Karpas-422 (cell line): ENCODE measurements around the gene ATXN2. TPM values are rescaled to one million over a fixed set of nuclear protein-coding genes. Genes with fewer than 3 reads are reported as not detected.

Experiments
- DNase-seq: peaks from one replicate; pipeline ENCODE4 v3.0.0-alpha.2; 2015
- H2AFZ ChIP-seq: fragments of 200-600 bp; sonication (generic); 2 replicates; pipeline ENCODE4 v1.6.1; 2014; ENCODE audit warnings: antibody characterized with exemption, low read length, mixed read lengths
- H3K27ac ChIP-seq: fragments of 200-600 bp; sonication (generic); 2 replicates; pipeline ENCODE4 v1.5.1; 2014; ENCODE audit warnings: mild to moderate bottlenecking, low read length, moderate library complexity
- H3K27me3 ChIP-seq: fragments of 200-600 bp; sonication (generic); 2 replicates; pipeline ENCODE4 v1.6.1; 2014; ENCODE audit warnings: low read length, mixed read lengths
- H3K36me3 ChIP-seq: fragments of 200-600 bp; sonication (generic); 2 replicates; pipeline ENCODE4 v1.6.1; 2014; ENCODE audit warnings: low read length, mixed read lengths; ENCODE audit not compliant: insufficient read depth
- H3K4me1 ChIP-seq: fragments of 200-600 bp; sonication (generic); 2 replicates; pipeline ENCODE4 v1.6.1; 2014; ENCODE audit warnings: mild to moderate bottlenecking, low read length, mixed read lengths
- H3K4me2 ChIP-seq: fragments of 200-600 bp; sonication (generic); 2 replicates; pipeline ENCODE4 v1.6.1; 2014; ENCODE audit warnings: low read length, low read depth, mild to moderate bottlenecking; ENCODE audit not compliant: poor library complexity, severe bottlenecking
- H3K4me3 ChIP-seq: fragments of 200-600 bp; sonication (generic); 2 replicates; pipeline ENCODE4 v1.5.1; 2014; ENCODE audit warnings: mild to moderate bottlenecking, antibody characterized with exemption, low read length, mixed read lengths
- H3K79me2 ChIP-seq: fragments of 200-600 bp; sonication (generic); 2 replicates; pipeline ENCODE4 v1.6.1; 2014; ENCODE audit warnings: mild to moderate bottlenecking, low read length, mixed read lengths
- H3K9ac ChIP-seq: fragments of 200-600 bp; sonication (generic); 2 replicates; pipeline ENCODE4 v1.6.0; 2014; ENCODE audit warnings: low read length
- H3K9me2 ChIP-seq: fragments of 200-600 bp; sonication (generic), shearing (Covaris generic); replicated peaks from 2 replicates; pipeline ENCODE4 v1.6.0; 2014; ENCODE audit warnings: mild to moderate bottlenecking, low read length, moderate library complexity; ENCODE audit not compliant: insufficient read depth
- H3K9me3 ChIP-seq: fragments of 300-700, 200-600 bp; sonication (generic); 2 replicates; pipeline ENCODE4 v1.6.1; 2014; ENCODE audit warnings: low read length, mixed read lengths
- H4K20me1 ChIP-seq: fragments of 200-600 bp; sonication (generic); 2 replicates; pipeline ENCODE4 v1.6.1; 2014; ENCODE audit warnings: mild to moderate bottlenecking, antibody characterized with exemption, low read length, low read depth; ENCODE audit not compliant: insufficient read depth
- total RNA-seq: library from RNA; depleted of rRNA; stranded (reverse); fragments of >200 nt; shearing (Covaris generic); gene quantifications from 2 replicates; pipeline ENCODE4 v1.2.3, GENCODE V29; 2014; ENCODE audit warnings: low replicate concordance

The ATXN2 gene
- total RNA-seq, 1 experiment from 2014 or later, result 50.6 TPM

GRCh38 chr12:111436266-111436665 lies 162.8 kb downstream of the ATXN2 start:
- H3K4me1 ChIP-seq, result peaks cover 23% of the 10 kb centered on the region
- no peak overlapping the region for H3K4me3 ChIP-seq
- no peak overlapping the region for H3K4me2 ChIP-seq
- no peaks in the 10 kb centered on the region for H3K9me2 ChIP-seq
- no peak for DNase-seq
- H3K36me3 ChIP-seq, result no peaks in the 10 kb centered on the region
- H4K20me1 ChIP-seq, result no peaks in the 10 kb centered on the region
- H2AFZ ChIP-seq, result no peak overlapping the region
- H3K27me3 ChIP-seq, result no peaks in the 10 kb centered on the region
- H3K9ac ChIP-seq, result no peak overlapping the region
- H3K27ac ChIP-seq, result no peak overlapping the region
- no peaks in the 10 kb centered on the region for H3K9me3 ChIP-seq
- peaks cover 81% of the 10 kb centered on the region for H3K79me2 ChIP-seq

- peaks cover 77% of the 10 kb centered on the region for H3K79me2 ChIP-seq
- H3K9me2 ChIP-seq, result no peaks in the 10 kb centered on the region
- H3K9ac ChIP-seq, result no peak overlapping the region
- H3K4me1 ChIP-seq, result peaks cover 28% of the 10 kb centered on the region
- no peaks in the 10 kb centered on the region for H3K27me3 ChIP-seq
- no peak overlapping the region for H3K4me3 ChIP-seq
- DNase-seq, result no peak
- no peaks in the 10 kb centered on the region for H3K36me3 ChIP-seq
- H4K20me1 ChIP-seq, result no peaks in the 10 kb centered on the region; the same call in 1 of the 2 replicates
- H3K4me2 ChIP-seq, result no peak overlapping the region
- no peak overlapping the region for H3K27ac ChIP-seq
- no peak overlapping the region for H2AFZ ChIP-seq
- H3K9me3 ChIP-seq, result no peaks in the 10 kb centered on the region
Observed at GRCh38 chr12:111435661-111436201, 163.4 kb downstream of the ATXN2 start.

- peaks cover 37% of the 10 kb centered on the region for H3K4me1 ChIP-seq
- no peaks in the 10 kb centered on the region for H3K9me3 ChIP-seq
- peaks cover 3% of the 10 kb centered on the region; the same call in 1 of the 2 replicates for H4K20me1 ChIP-seq
- DNase-seq, result no peak
- H3K9ac ChIP-seq, result peak overlapping the region; percentile 22; the same call in 1 of the 2 replicates
- H3K4me3 ChIP-seq, result no peak overlapping the region
- H3K27me3 ChIP-seq, result no peaks in the 10 kb centered on the region
- H3K27ac ChIP-seq, result peak overlapping the region; percentile 20
- H3K79me2 ChIP-seq, result peaks cover 78% of the 10 kb centered on the region
- no peak overlapping the region for H2AFZ ChIP-seq
- no peaks in the 10 kb centered on the region for H3K36me3 ChIP-seq
- H3K9me2 ChIP-seq, result no peaks in the 10 kb centered on the region
- no peak overlapping the region for H3K4me2 ChIP-seq
Observed at GRCh38 chr12:111434680-111435338, 164.3 kb downstream of the ATXN2 start.

DNA sequence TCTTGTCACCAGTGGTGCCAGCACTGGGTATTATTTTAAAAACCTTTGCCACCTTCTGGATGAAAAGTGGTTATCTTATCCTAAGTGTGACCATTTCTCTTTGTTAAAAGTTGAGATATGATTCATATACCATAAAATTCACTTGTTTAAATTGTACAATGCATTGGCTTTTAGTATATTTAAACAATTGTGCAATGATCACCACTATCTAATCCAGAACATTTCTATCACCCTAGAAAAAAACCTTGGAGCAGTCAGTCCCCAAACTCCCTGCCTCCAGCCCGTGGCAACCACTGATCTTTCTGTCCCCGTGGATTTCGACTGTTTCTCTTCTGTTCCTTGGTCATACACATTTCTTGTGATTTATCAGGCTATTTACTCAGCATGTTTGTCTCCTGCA lies 165.1 kb downstream of the ATXN2 start:
- no peaks in the 10 kb centered on the region for H3K36me3 ChIP-seq
- no peaks in the 10 kb centered on the region for H3K27me3 ChIP-seq
- H3K9me3 ChIP-seq, result no peaks in the 10 kb centered on the region
- H4K20me1 ChIP-seq, result peaks cover 6% of the 10 kb centered on the region; the same call in 1 of the 2 replicates
- H2AFZ ChIP-seq, result no peak overlapping the region
- H3K79me2 ChIP-seq, result peaks cover 79% of the 10 kb centered on the region
- H3K4me3 ChIP-seq, result no peak overlapping the region
- DNase-seq, result no peak
- no peak overlapping the region for H3K9ac ChIP-seq
- H3K4me2 ChIP-seq, result no peak overlapping the region
- H3K4me1 ChIP-seq, result peaks cover 43% of the 10 kb centered on the region
- H3K27ac ChIP-seq, result peak overlapping the region; percentile 20; the same call in 1 of the 2 replicates
- H3K9me2 ChIP-seq, result no peaks in the 10 kb centered on the region

DNA sequence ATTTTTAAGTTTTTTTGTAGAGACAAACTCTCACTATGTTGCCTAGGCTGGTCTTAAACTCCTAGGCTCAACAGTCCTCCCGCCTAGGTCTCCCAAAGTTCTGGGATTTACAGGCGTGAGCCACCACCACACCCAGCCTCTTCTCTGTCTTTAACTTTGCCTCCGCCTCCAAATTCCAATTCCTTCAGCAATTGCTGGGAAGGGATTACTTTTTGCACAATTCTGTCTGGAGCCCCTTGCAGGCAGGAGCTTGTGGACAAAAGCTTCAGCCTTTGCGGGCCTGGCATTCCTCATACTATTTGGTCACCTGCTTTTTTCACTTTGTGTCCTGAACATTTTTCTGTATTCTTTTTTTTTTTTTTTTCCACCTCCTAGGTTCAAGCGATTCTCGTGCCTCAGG lies 167.3 kb downstream of the ATXN2 start:
- Histone ChIP-seq H3K4me1 (peaks cover 51% of the 10 kb centered on the region), H3K9ac (no peak overlapping the region), H3K4me3 (no peak overlapping the region), H3K79me2 (peaks cover 68% of the 10 kb centered on the region), H4K20me1 (peaks cover 6% of the 10 kb centered on the region; the same call in 1 of the 2 replicates), H3K4me2 (no peak overlapping the region), H3K27ac (no peak overlapping the region), H3K27me3 (no peaks in the 10 kb centered on the region), H2AFZ (no peak overlapping the region), H3K36me3 (no peaks in the 10 kb centered on the region), H3K9me3 (no peaks in the 10 kb centered on the region), H3K9me2 (no peaks in the 10 kb centered on the region)
- no peak for DNase-seq

DNA sequence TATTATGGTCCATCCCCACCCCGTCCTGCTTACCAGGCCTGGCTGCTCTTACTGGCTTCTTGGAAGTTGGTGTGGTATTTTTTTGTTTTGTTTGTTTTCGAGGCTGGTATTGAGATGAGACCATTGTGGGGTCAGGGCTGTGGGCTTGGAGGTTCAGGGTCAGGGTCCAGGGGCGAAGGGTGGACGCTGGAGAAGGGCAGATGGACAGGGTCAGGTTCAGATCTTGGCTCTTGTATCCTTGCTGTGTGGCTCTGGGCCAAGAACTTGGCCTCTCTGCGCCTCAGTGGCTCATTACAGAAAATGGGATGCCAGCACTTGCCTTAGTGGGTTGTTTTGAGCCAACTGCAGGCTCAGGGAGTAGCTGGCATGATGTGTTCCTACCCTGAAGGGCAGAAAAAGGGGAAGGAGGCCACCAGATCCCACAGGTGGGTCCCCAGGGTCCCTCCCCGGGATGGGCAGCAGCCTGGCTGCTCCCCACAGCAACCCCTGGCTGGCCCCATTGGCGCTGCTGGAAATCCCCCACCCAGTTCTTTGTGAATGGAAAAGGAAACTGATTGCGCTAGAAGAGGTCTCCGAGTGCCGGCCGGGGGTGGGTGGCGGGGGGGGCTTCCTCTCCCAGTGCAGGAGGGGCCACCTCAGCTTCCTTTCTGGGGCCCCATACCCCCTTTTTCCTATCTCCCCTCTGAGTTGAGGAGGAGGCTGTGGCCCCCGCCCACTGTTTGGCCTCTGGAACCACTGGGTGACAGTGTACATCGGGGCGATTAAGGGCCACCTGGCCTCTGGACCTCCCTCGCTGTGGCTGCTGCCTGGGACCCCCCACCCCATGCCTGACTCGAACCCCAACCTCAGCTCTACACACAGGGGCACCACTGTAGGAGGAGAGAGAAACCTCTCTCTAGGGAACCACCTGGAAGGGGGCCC lies 168.4 kb downstream of the ATXN2 start:
- H2AFZ ChIP-seq, result no peak overlapping the region
- H3K9me2 ChIP-seq, result no peaks in the 10 kb centered on the region
- no peak overlapping the region for H3K4me3 ChIP-seq
- H3K4me2 ChIP-seq, result peak overlapping the region; percentile 16
- no peaks in the 10 kb centered on the region for H3K36me3 ChIP-seq
- H3K9me3 ChIP-seq, result no peaks in the 10 kb centered on the region
- H3K4me1 ChIP-seq, result peaks cover 50% of the 10 kb centered on the region
- no peak overlapping the region for H3K27ac ChIP-seq
- H3K27me3 ChIP-seq, result no peaks in the 10 kb centered on the region
- no peak for DNase-seq
- H3K79me2 ChIP-seq, result peaks cover 60% of the 10 kb centered on the region
- peak overlapping the region; percentile 43; the same call in 1 of the 2 replicates for H3K9ac ChIP-seq
- peaks cover 6% of the 10 kb centered on the region; the same call in 1 of the 2 replicates for H4K20me1 ChIP-seq

DNA sequence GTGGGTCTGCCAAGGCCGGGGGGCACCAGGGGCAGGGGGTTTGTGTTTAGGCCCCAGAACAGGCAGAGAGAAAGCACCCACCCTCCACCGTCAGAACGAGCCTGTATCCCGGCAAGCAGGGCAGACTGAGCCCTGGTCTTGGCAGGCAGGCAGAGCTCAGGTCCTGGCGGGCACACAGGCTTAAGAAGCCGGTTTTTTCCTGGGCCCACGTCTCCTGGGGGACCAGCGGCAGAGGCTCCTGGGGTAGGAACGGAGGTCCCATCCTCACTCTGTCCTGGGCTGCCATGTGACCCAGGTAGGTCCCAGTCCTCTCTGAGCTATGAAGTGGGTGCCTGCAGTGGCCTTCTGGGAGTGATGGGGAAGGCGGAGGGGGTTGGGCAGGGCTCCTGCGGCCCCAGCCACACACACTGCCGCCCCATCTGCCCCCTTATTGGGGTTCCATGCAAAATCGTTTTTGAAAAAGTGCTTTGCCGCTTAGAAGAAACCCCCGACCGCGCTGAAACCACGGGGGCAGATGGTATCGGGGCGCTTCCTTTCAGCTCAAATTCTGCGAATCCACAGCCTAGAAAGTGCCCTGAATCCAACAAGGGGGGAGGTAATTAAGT lies 169.2 kb downstream of the ATXN2 start:
- Histone ChIP-seq H3K9me3 (no peaks in the 10 kb centered on the region), H3K4me2 (peak overlapping the region; percentile 16), H3K9ac (peak overlapping the region; percentile 43), H3K4me1 (peaks cover 44% of the 10 kb centered on the region), H3K9me2 (no peaks in the 10 kb centered on the region), H3K27ac (peak overlapping the region; percentile 31; the same call in 1 of the 2 replicates), H3K36me3 (no peaks in the 10 kb centered on the region), H3K27me3 (no peaks in the 10 kb centered on the region), H4K20me1 (peaks cover 6% of the 10 kb centered on the region; the same call in 1 of the 2 replicates), H3K4me3 (no peak overlapping the region), H2AFZ (no peak overlapping the region), H3K79me2 (peaks cover 52% of the 10 kb centered on the region)
- DNase-seq, result no peak
